Fibroblast of peridontal ligament (primary cell): ENCODE measurements around the gene TAGAP.
"Not testable (repeated sequence)": the region's sequence is repeated elsewhere in the genome, so short reads cannot be mapped to it uniquely, and the experiment has no call there.

Source experiments
- DNase-seq: peaks from one replicate; pipeline ENCODE4 v3.0.0-alpha.2; 2010; ENCODE audit errors: extremely low read depth

Gene TAGAP

GRCh38 chr6:159043947-159044346, 844 bp downstream of the TAGAP start:
- no peak for DNase-seq

- no peak for DNase-seq
Measured at GRCh38 chr6:159043251-159043650, 1.5 kb downstream of the TAGAP start.

- DNase-seq: no peak
Measured at GRCh38 chr6:159042826-159043181, 2.0 kb downstream of the TAGAP start.

- DNase-seq: peak; percentile 48
Measured at GRCh38 chr6:159042003-159042825, 2.6 kb downstream of the TAGAP start.

- DNase-seq: no peak
Measured at GRCh38 chr6:159041181-159041580, 3.6 kb downstream of the TAGAP start.

GRCh38 chr6:159039885-159040258, 4.9 kb downstream of the TAGAP start:
- DNase-seq: no peak

- DNase-seq: no peak
Measured at GRCh38 chr6:159038914-159039884, 5.6 kb downstream of the TAGAP start.

- not testable (repeated sequence) for DNase-seq
Measured at GRCh38 chr6:159038318-159038717, 6.5 kb downstream of the TAGAP start.

GRCh38 chr6:159037756-159038290, 7.0 kb downstream of the TAGAP start:
- no peak for DNase-seq

- no peak for DNase-seq
Measured at GRCh38 chr6:159036673-159037072, 8.1 kb downstream of the TAGAP start.

- no peak for DNase-seq
Measured at GRCh38 chr6:159035891-159036290, 8.9 kb downstream of the TAGAP start.

- DNase-seq: no peak
Measured at GRCh38 chr6:159033160-159034049, 11.4 kb downstream of the TAGAP start.

GRCh38 chr6:159031846-159032245, 12.9 kb downstream of the TAGAP start:
- no peak for DNase-seq

GRCh38 chr6:159030168-159030567, 14.6 kb downstream of the TAGAP start:
- DNase-seq: no peak

- DNase-seq: not testable (repeated sequence)
Measured at GRCh38 chr6:159025224-159025623, 19.6 kb downstream of the TAGAP start.

GRCh38 chr6:159023893-159024292, 20.9 kb downstream of the TAGAP start:
- DNase-seq: no peak

GRCh38 chr6:159020011-159020410, 24.8 kb downstream of the TAGAP start:
- no peak for DNase-seq

- no peak for DNase-seq
Measured at GRCh38 chr6:159017757-159018559, 26.8 kb downstream of the TAGAP start.

GRCh38 chr6:159014406-159014805, 30.4 kb downstream of the TAGAP start:
- DNase-seq: no peak

- peak; percentile 8 for DNase-seq
Measured at GRCh38 chr6:159013229-159013628, 31.6 kb downstream of the TAGAP start.

- DNase-seq: no peak
Measured at GRCh38 chr6:159012201-159012600, 32.6 kb downstream of the TAGAP start.
